H1 (cell line): ENCODE measurements around the gene VPS35. TPM values are rescaled to one million over a fixed set of nuclear protein-coding genes. Genes with fewer than 3 reads are reported as not detected.

Experiments
- ATF2 ChIP-seq: IDR thresholded peaks from 2 replicates; pipeline ENCODE4 v1.6.1; 2012; ENCODE audit warnings: low read length, inconsistent platforms
- EGR1 ChIP-seq: IDR thresholded peaks from 2 replicates; pipeline ENCODE4 v1.6.1; 2011; ENCODE audit warnings: low read depth, low read length, borderline replicate concordance
- KDM4A ChIP-seq: IDR thresholded peaks from one replicate; pipeline ENCODE4 v1.7.1; 2012; ENCODE audit warnings: low read depth, mild to moderate bottlenecking, moderate library complexity, low read length, inconsistent platforms; ENCODE audit not compliant: severe bottlenecking
- KDM5A ChIP-seq: fragments of 200-600 bp; IDR thresholded peaks from 2 replicates; pipeline ENCODE4 v1.7.1; 2012; ENCODE audit warnings: mild to moderate bottlenecking, low read length, inconsistent platforms, mixed read lengths
- polyA plus RNA-seq, 7 experiments: library from polyadenylated mRNA; depleted of rRNA in 3 of 7; stranded (reverse) in 5 of 7; unstranded in 2 of 7; fragments of >200 nt in 5 of 7; fragments of 200-250 nt in 2 of 7; gene quantifications; 1 replicate in 5 of 7; 2 replicates in 1 of 7; 4 replicates in 1 of 7; pipeline versions ENCODE4 v1.2.1 to v1.2.3, GENCODE V29; 2011 to 2013; ENCODE audit warnings: missing spikeins in 2 of 7, mixed read lengths in 2 of 7
- total RNA-seq: library from RNA; stranded (reverse); fragmentation: NEBNext Ultra II Directional; extraction: Animal tissue kit (Norgen Biotek cat#: 25700); gene quantifications from 2 replicates; pipeline ENCODE4 v1.2.1, GENCODE V29; 2021

The VPS35 gene
- total and polyA plus RNA-seq, 2 of the 8 experiments (the other 6 are each of a cell fraction or from before 2014, with no cell fraction given): 10.3 to 66.9 TPM

- TF ChIP-seq EGR1 (no peak), KDM4A (no peak), KDM5A (no peak), ATF2 (no peak)
Measured at GRCh38 chr16:46687486-46687885, 1.5 kb downstream of the VPS35 start (continued).
